SK-N-MC (cell line): Measurements from ENCODE around the gene ARHGEF6.

Experiments used
- DNase-seq: peaks from one replicate; pipeline ENCODE4 v3.0.0-alpha.2; 2011; ENCODE audit warnings: low read depth, low spot score
- H3K27ac ChIP-seq: fragments of 200-600 bp; sonication (generic); 2 replicates; pipeline ENCODE4 v1.5.1; 2016; ENCODE audit warnings: mixed run types
- H3K36me3 ChIP-seq: fragments of 200-600 bp; sonication (generic); 2 replicates; pipeline ENCODE4 v1.6.1; 2017; ENCODE audit warnings: antibody characterized with exemption, low read length, mixed read lengths; ENCODE audit not compliant: insufficient read depth
- H3K4me3 ChIP-seq: fragments of 200-600 bp; sonication (generic); 2 replicates; pipeline ENCODE4 v1.5.1; 2016
- H3K9ac ChIP-seq: fragments of 200-600 bp; sonication (generic); 2 replicates; pipeline ENCODE4 v1.8.0; 2017; ENCODE audit warnings: mixed run types, mixed read lengths; ENCODE audit not compliant: insufficient read length
- H3K9me3 ChIP-seq: fragments of 200-600 bp; sonication (generic); 2 replicates; pipeline ENCODE4 v1.6.1; 2017; ENCODE audit warnings: low read depth, mild to moderate bottlenecking, antibody characterized with exemption, low read length, moderate library complexity, mixed read lengths
- EZH2 ChIP-seq: fragments of 200-600 bp; sonication (generic); IDR thresholded peaks from one replicate; pipeline ENCODE4 v1.6.1; 2017; ENCODE audit warnings: antibody characterized with exemption
- FOXP2 ChIP-seq: optimal IDR thresholded peaks from 2 replicates; pipeline ENCODE3; 2011; ENCODE audit warnings: mild to moderate bottlenecking, moderate library complexity; ENCODE audit not compliant: insufficient read depth; ENCODE audit errors: extremely low read length, control extremely low read depth
- POLR2AphosphoS5 ChIP-seq: IDR thresholded peaks from 2 replicates; pipeline ENCODE4 v1.6.1; 2012; ENCODE audit warnings: mild to moderate bottlenecking, low read depth, low read length, borderline replicate concordance

ARHGEF6 gene

GRCh38 chrX:136625246-136625645 lies 155.5 kb downstream of the ARHGEF6 start:
- Histone ChIP-seq H3K36me3 (no peaks in the 10 kb centered on the region), H3K4me3 (no peak overlapping the region), H3K27ac (no peak overlapping the region), H3K9me3 (no peaks in the 10 kb centered on the region), H3K9ac (no peak overlapping the region)
- TF ChIP-seq FOXP2 (no peak), EZH2 (no peak), POLR2AphosphoS5 (no peak)
- DNase-seq = no peak

- Histone ChIP-seq H3K27ac (no peak overlapping the region), H3K4me3 (no peak overlapping the region), H3K9me3 (no peaks in the 10 kb centered on the region), H3K9ac (no peak overlapping the region), H3K36me3 (no peaks in the 10 kb centered on the region)
- no peak for TF ChIP-seq EZH2
- TF ChIP-seq POLR2AphosphoS5 = no peak
- TF ChIP-seq FOXP2 = no peak
- DNase-seq = no peak
Measured at GRCh38 chrX:136623396-136623795, 157.3 kb downstream of the ARHGEF6 start.

- no peak for DNase-seq
- H3K4me3 ChIP-seq = no peak overlapping the region
- H3K9ac ChIP-seq = no peak overlapping the region
- no peak overlapping the region for H3K27ac ChIP-seq
- TF ChIP-seq FOXP2 (no peak), POLR2AphosphoS5 (no peak), EZH2 (no peak)
- no peaks in the 10 kb centered on the region for H3K9me3 ChIP-seq
- H3K36me3 ChIP-seq = no peaks in the 10 kb centered on the region
Measured at GRCh38 chrX:136622568-136622967, 158.2 kb downstream of the ARHGEF6 start.

- Histone ChIP-seq H3K9ac (no peak overlapping the region), H3K36me3 (no peaks in the 10 kb centered on the region), H3K9me3 (no peaks in the 10 kb centered on the region), H3K4me3 (no peak overlapping the region), H3K27ac (no peak overlapping the region)
- DNase-seq = no peak
- no peak for TF ChIP-seq POLR2AphosphoS5
Measured at GRCh38 chrX:136620780-136621179, 160.0 kb downstream of the ARHGEF6 start.

- Histone ChIP-seq H3K27ac (no peak overlapping the region), H3K36me3 (no peaks in the 10 kb centered on the region), H3K9ac (no peak overlapping the region), H3K4me3 (no peak overlapping the region), H3K9me3 (no peaks in the 10 kb centered on the region)
- no peak for TF ChIP-seq EZH2
- TF ChIP-seq POLR2AphosphoS5 = no peak
- DNase-seq = no peak
Measured at GRCh38 chrX:136619899-136620505, 160.7 kb downstream of the ARHGEF6 start.

- no peak overlapping the region for H3K27ac ChIP-seq
- no peak overlapping the region for H3K4me3 ChIP-seq
- TF ChIP-seq POLR2AphosphoS5 = no peak
- no peak for TF ChIP-seq EZH2
- no peak for TF ChIP-seq FOXP2
- no peak for DNase-seq
- no peaks in the 10 kb centered on the region for H3K36me3 ChIP-seq
- H3K9me3 ChIP-seq = no peaks in the 10 kb centered on the region
- no peak overlapping the region for H3K9ac ChIP-seq
Measured at GRCh38 chrX:136616987-136617685, 163.6 kb downstream of the ARHGEF6 start.
